Measurements from ENCODE around the gene NFKBIA. TPM values are rescaled to one million over a fixed set of nuclear protein-coding genes. Genes with fewer than 3 reads are reported as not detected.

The NFKBIA gene
- total and polyA plus RNA-seq, 2 of the 8 experiments (the other 6 are each of a cell fraction or from before 2014, with no cell fraction given) = 25.9 to 49.7 TPM

GRCh38 chr14:35433826-35434225, 29.3 kb upstream of the NFKBIA start:
- Histone ChIP-seq H3K27ac (ENCODE audit: low read depth, low read length) (no peak overlapping the region), H2BK15ac (ENCODE audit: low read length) (no peak overlapping the region), H2AK5ac (ENCODE audit: low read depth, low read length) (no peak overlapping the region), H4K8ac (ENCODE audit: extremely low read depth, insufficient read depth, low read length) (no peak overlapping the region), H3K23me2 (ENCODE audit: low read depth, low read length) (no peaks in the 10 kb centered on the region), H3K23ac (ENCODE audit: insufficient read length) (no peak overlapping the region), H2BK120ac (replicated peaks; ENCODE audit: low read depth, low read length) (no peak overlapping the region), H3K9ac (replicated peaks in 1 of 4; ENCODE audit: extremely low read depth in 1 of 4, low read depth in 3 of 4, low read length in 3 of 4) (no peak overlapping the region), H3K4me1 (replicated peaks in 1 of 4; ENCODE audit: control insufficient read depth in 3 of 4, insufficient read depth in 4 of 4, low read length in 3 of 4) (no peaks in the 10 kb centered on the region), H3K79me2 (ENCODE audit: control insufficient read depth in 1 of 2, insufficient read depth in 2 of 2, low read length in 2 of 2) (no peaks in the 10 kb centered on the region), H4K20me1 (replicated peaks in 1 of 2; ENCODE audit: control insufficient read depth in 1 of 2, insufficient read depth in 2 of 2, low read length in 2 of 2) (no peaks in the 10 kb centered on the region), H2AFZ (ENCODE audit: low read length) (no peak overlapping the region), H2BK5ac (ENCODE audit: low read depth, low read length) (no peak overlapping the region), H3K4me3 (ENCODE audit: extremely low read depth in 1 of 4, insufficient read depth in 2 of 4, low read depth in 3 of 4, low read length in 4 of 4) (no peak overlapping the region), H2BK12ac (ENCODE audit: low read depth, low read length) (no peak overlapping the region), H3K79me1 (ENCODE audit: low read depth, low read length) (no peaks in the 10 kb centered on the region), H3K14ac (ENCODE audit: insufficient read length) (no peak overlapping the region), H3K18ac (ENCODE audit: extremely low read depth, low read length) (no peak overlapping the region), H3K36me3 (ENCODE audit: control insufficient read depth in 2 of 4, insufficient read depth in 4 of 4, low read length in 3 of 4) (no peaks in the 10 kb centered on the region), H3K4me2 (ENCODE audit: insufficient read depth in 1 of 2, low read depth in 2 of 2, low read length in 2 of 2) (no peak overlapping the region), H2BK20ac (ENCODE audit: low read length) (no peak overlapping the region), H3K4ac (replicated peaks; ENCODE audit: insufficient read length, low read depth, low read length) (no peak overlapping the region), H3K9me3 (ENCODE audit: insufficient read depth in 2 of 2, low read depth in 1 of 2, low read length in 1 of 2) (no peaks in the 10 kb centered on the region), H4K5ac (ENCODE audit: insufficient read length, low read depth, low read length) (no peak overlapping the region), H3K27me3 (replicated peaks in 1 of 4; ENCODE audit: control insufficient read depth in 3 of 4, extremely low read depth in 1 of 4, insufficient read depth in 3 of 4, low read length in 3 of 4) (no peaks in the 10 kb centered on the region), H3K56ac (replicated peaks; ENCODE audit: insufficient read length, low read depth, low read length) (no peak overlapping the region), H4K91ac (replicated peaks; ENCODE audit: insufficient read length, low read length) (no peak overlapping the region)
- DNase-seq (ENCODE audit: low read depth in 1 of 2, low spot score in 2 of 2) = no peak
- ChIA-PET CTCF (ENCODE audit: partially characterized antibody) (no interaction called here), POLR2A (ENCODE audit: partially characterized antibody) (no interaction called here)
- 100% methylated on average over 1 of the region's 1 CpG; no CpG with 5 or more reads in 1 of the 2 experiments for WGBS, 2 experiments (ENCODE audit: extremely low coverage in 1 of 2, insufficient coverage in 1 of 2, insufficient read length in 1 of 2, insufficient replicate concordance in 2 of 2, low coverage in 1 of 2, low lambda C conversion rate in 2 of 2, missing lambda C conversion rate in 1 of 2)
- no peak for FAIRE-seq
- TF ChIP-seq SIX5 (IDR thresholded peaks at IDR 0.05; ENCODE audit: low read depth, low read length) (no peak), JUND (IDR thresholded peaks at IDR 0.05; ENCODE audit: low read length) (no peak)

All from H1 (cell line).